Measurements from ENCODE around the gene PLAAT2. TPM values are rescaled to one million over a fixed set of nuclear protein-coding genes. Genes with fewer than 3 reads are reported as not detected.

The PLAAT2 gene
- total RNA-seq, 1 experiment from 2014 or later = 13.6 TPM

DNA sequence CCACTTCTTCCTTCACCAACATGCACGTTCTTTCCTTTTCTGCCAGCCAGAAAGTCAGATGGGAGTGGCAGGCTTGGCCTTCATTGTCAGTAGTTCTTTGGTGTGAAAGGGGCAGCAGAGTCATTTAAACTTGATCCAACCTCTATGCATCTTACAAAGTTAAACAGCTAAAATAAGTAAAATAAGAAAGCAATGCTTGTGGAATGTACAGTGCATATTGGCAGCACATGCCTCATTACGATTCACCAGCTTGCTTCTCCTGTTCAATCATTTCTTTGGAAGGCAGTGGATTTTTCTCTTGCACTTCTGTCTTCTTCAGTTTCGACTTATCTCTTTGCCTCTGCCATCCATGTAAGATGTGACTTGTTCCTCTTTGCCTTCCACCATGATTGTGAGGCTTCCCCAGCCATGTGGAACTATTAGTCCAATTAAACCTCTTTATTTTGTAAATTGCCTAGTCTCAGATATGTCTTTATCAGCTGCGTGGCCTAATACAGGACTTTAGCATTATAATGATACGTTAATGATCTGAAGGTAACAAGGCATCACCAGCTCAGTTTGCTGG is 42.5 kb downstream of the PLAAT2 start:
- no TSS peak for BruUV-seq (replicated peaks)
- peaks cover 6% of the 10 kb centered on the region for H3K9me3 ChIP-seq (ENCODE audit: insufficient read depth, low read depth)
- peaks cover 7% of the 10 kb centered on the region; the same call in 1 of the 2 replicates for H3K4me1 ChIP-seq (replicated peaks; ENCODE audit: insufficient read depth)
- ChIA-PET CTCF (no interaction called here), POLR2A (ENCODE audit: unreplicated experiment) (no interaction called here)
- intact Hi-C loops (cut with micrococcal nuclease; ENCODE audit: unreplicated experiment) = no loop called here
- no peak for DNase-seq
- no peak overlapping the region for H2AFZ ChIP-seq
- no peak overlapping the region for H3K27ac ChIP-seq
- H3F3A ChIP-seq (ENCODE audit: insufficient read depth, low read depth) = no peaks in the 10 kb centered on the region; the same call in 1 of the 2 replicates
- TF ChIP-seq CTCF (conservative IDR thresholded peaks at IDR 0.05) (no peak), EZH2 (IDR thresholded peaks at IDR 0.05; ENCODE audit: low read depth) (no peak)
- 0 out of 2 replicates have a peak, but pooled peaks cover 3% of the 10 kb centered on the region for H3K36me3 ChIP-seq (ENCODE audit: low read depth)
- H3K27me3 ChIP-seq (ENCODE audit: insufficient read depth, low read depth) = no peaks in the 10 kb centered on the region
- H3K79me2 ChIP-seq (ENCODE audit: low read depth) = no peaks in the 10 kb centered on the region
- no peaks in the 10 kb centered on the region for H3K9me2 ChIP-seq (ENCODE audit: insufficient read depth)
- H3K4me2 ChIP-seq = no peak overlapping the region
- no peaks in the 10 kb centered on the region for H4K20me1 ChIP-seq (ENCODE audit: insufficient read depth)
- H3K4me3 ChIP-seq = no peak overlapping the region

- CTCF ChIA-PET = no interaction called here
- TF ChIP-seq CTCF (conservative IDR thresholded peaks at IDR 0.05) (no peak), EZH2 (IDR thresholded peaks at IDR 0.05; ENCODE audit: low read depth) (no peak)
- H3F3A ChIP-seq (ENCODE audit: insufficient read depth, low read depth) = no peaks in the 10 kb centered on the region; the same call in 1 of the 2 replicates
- H3K9me3 ChIP-seq (ENCODE audit: insufficient read depth, low read depth) = peaks cover 6% of the 10 kb centered on the region
- no peak overlapping the region for H2AFZ ChIP-seq
- no peaks in the 10 kb centered on the region for H3K27me3 ChIP-seq (ENCODE audit: insufficient read depth, low read depth)
- no peaks in the 10 kb centered on the region for H4K20me1 ChIP-seq (ENCODE audit: insufficient read depth)
- H3K9me2 ChIP-seq (ENCODE audit: insufficient read depth) = no peaks in the 10 kb centered on the region
- H3K27ac ChIP-seq = no peak overlapping the region
- peaks cover 3% of the 10 kb centered on the region; the same call in 1 of the 2 replicates for H3K4me1 ChIP-seq (replicated peaks; ENCODE audit: insufficient read depth)
- no peak overlapping the region for H3K4me3 ChIP-seq
- no peak overlapping the region for H3K4me2 ChIP-seq
- no peak for DNase-seq
- intact Hi-C loops (cut with micrococcal nuclease; ENCODE audit: unreplicated experiment) = loop anchor here (10.0 kb wide), 1 partner anchor 46 kb away; the partner anchor contains the start of gene PLAAT2
- no TSS peak for BruUV-seq (replicated peaks)
- H3K36me3 ChIP-seq (ENCODE audit: low read depth) = 0 out of 2 replicates have a peak, but pooled peaks cover 3% of the 10 kb centered on the region
- POLR2A ChIA-PET (ENCODE audit: unreplicated experiment) = no interaction called here
- H3K79me2 ChIP-seq (ENCODE audit: low read depth) = no peaks in the 10 kb centered on the region
Measured at GRCh38 chr11:63518548-63518947, 44.6 kb downstream of the PLAAT2 start.

GRCh38 chr11:63517156-63517555 is 46.0 kb downstream of the PLAAT2 start:
- no TSS peak for BruUV-seq (replicated peaks)
- no peaks in the 10 kb centered on the region for H3K27me3 ChIP-seq (ENCODE audit: insufficient read depth, low read depth)
- H3K9me3 ChIP-seq (ENCODE audit: insufficient read depth, low read depth) = no peaks in the 10 kb centered on the region
- no peaks in the 10 kb centered on the region for H4K20me1 ChIP-seq (ENCODE audit: insufficient read depth)
- H2AFZ ChIP-seq = no peak overlapping the region
- H3K4me2 ChIP-seq = no peak overlapping the region
- no peaks in the 10 kb centered on the region for H3K9me2 ChIP-seq (ENCODE audit: insufficient read depth)
- H3F3A ChIP-seq (ENCODE audit: insufficient read depth, low read depth) = no peaks in the 10 kb centered on the region; the same call in 1 of the 2 replicates
- H3K4me3 ChIP-seq = no peak overlapping the region
- TF ChIP-seq EZH2 (IDR thresholded peaks at IDR 0.05; ENCODE audit: low read depth) (no peak), CTCF (conservative IDR thresholded peaks at IDR 0.05) (no peak)
- H3K4me1 ChIP-seq (replicated peaks; ENCODE audit: insufficient read depth) = no peaks in the 10 kb centered on the region
- ChIA-PET POLR2A (ENCODE audit: unreplicated experiment) (no interaction called here), CTCF (no interaction called here)
- intact Hi-C loops (cut with micrococcal nuclease; ENCODE audit: unreplicated experiment) = loop anchor here (10.0 kb wide), 1 partner anchor 48 kb away; the partner anchor contains the start of gene PLAAT2
- no peak for DNase-seq
- H3K36me3 ChIP-seq (ENCODE audit: low read depth) = no peaks in the 10 kb centered on the region
- no peaks in the 10 kb centered on the region for H3K79me2 ChIP-seq (ENCODE audit: low read depth)
- no peak overlapping the region for H3K27ac ChIP-seq
